ENCODE data around the gene ATXN10.
A peak's percentile ranks its signal among the peaks of the same experiment; 100 is the strongest.

ATXN10 gene

GRCh38 chr22:45670981-45671782, 452 bp upstream of the ATXN10 start:
- H3K27ac ChIP-seq (ENCODE audit: low read length) = peak overlapping the region; percentile 84
- peak; percentile 10 for DNase-seq

GRCh38 chr22:45672564-45673481, 1.2 kb downstream of the ATXN10 start:
- no peak for DNase-seq
- Histone ChIP-seq H3K9me3 (ENCODE audit: insufficient read depth, low read length, severe bottlenecking) (no peaks in the 10 kb centered on the region), H3K27me3 (ENCODE audit: insufficient read depth, low read length, poor library complexity) (no peaks in the 10 kb centered on the region), H3K27ac (ENCODE audit: low read length) (peak overlapping the region; percentile 84), H3K4me3 (ENCODE audit: low read depth in 1 of 2, low read length in 2 of 2) (peak overlapping the region; percentile 64 to 93; a peak in 3 of 4 replicates), H3K9ac (ENCODE audit: low read depth, low read length) (peak overlapping the region; percentile 87), H2AFZ (ENCODE audit: low read depth, low read length) (peak overlapping the region; percentile 87), H3K79me2 (ENCODE audit: insufficient read depth, low read length) (peaks cover 62% of the 10 kb centered on the region), H4K20me1 (ENCODE audit: insufficient read depth, low read length) (peaks cover 41% of the 10 kb centered on the region), H3K4me2 (ENCODE audit: insufficient read depth, low read length) (peak overlapping the region; percentile 84), H3K4me1 (ENCODE audit: insufficient read depth, low read length) (peaks cover 29% of the 10 kb centered on the region), H3K36me3 (ENCODE audit: insufficient read depth, low read length) (peaks cover 7% of the 10 kb centered on the region)
- no peak; the same call in 2 of the 3 replicates for ATAC-seq (ENCODE audit: insufficient read depth, low read depth)
- TF ChIP-seq CTCF (IDR thresholded peaks at IDR 0.05; ENCODE audit: borderline replicate concordance, extremely low read depth, low read length, poor library complexity, severe bottlenecking) (no peak), EZH2 (IDR thresholded peaks at IDR 0.05; ENCODE audit: borderline replicate concordance, low read depth, low read length, severe bottlenecking) (no peak)

More at GRCh38 chr22:45670981-45671782, 452 bp upstream of the ATXN10 start:
- H3K4me1 ChIP-seq (ENCODE audit: insufficient read depth, low read length) = peaks cover 29% of the 10 kb centered on the region
- no peaks in the 10 kb centered on the region for H3K9me3 ChIP-seq (ENCODE audit: insufficient read depth, low read length, severe bottlenecking)
- peaks cover 32% of the 10 kb centered on the region for H4K20me1 ChIP-seq (ENCODE audit: insufficient read depth, low read length)
- TF ChIP-seq CTCF (IDR thresholded peaks at IDR 0.05; ENCODE audit: borderline replicate concordance, extremely low read depth, low read length, poor library complexity, severe bottlenecking) (no peak), EZH2 (IDR thresholded peaks at IDR 0.05; ENCODE audit: borderline replicate concordance, low read depth, low read length, severe bottlenecking) (no peak)
- H3K79me2 ChIP-seq (ENCODE audit: insufficient read depth, low read length) = peaks cover 46% of the 10 kb centered on the region
- H3K9ac ChIP-seq (ENCODE audit: low read depth, low read length) = peak overlapping the region; percentile 87
- ATAC-seq (ENCODE audit: insufficient read depth, low read depth) = no peak
- peak overlapping the region; percentile 64 to 93; a peak in 3 of 4 replicates for H3K4me3 ChIP-seq (ENCODE audit: low read depth in 1 of 2, low read length in 2 of 2)
- peak overlapping the region; percentile 84 for H3K4me2 ChIP-seq (ENCODE audit: insufficient read depth, low read length)
- H2AFZ ChIP-seq (ENCODE audit: low read depth, low read length) = peak overlapping the region; percentile 87
- H3K36me3 ChIP-seq (ENCODE audit: insufficient read depth, low read length) = peaks cover 3% of the 10 kb centered on the region
- peaks cover 6% of the 10 kb centered on the region for H3K27me3 ChIP-seq (ENCODE audit: insufficient read depth, low read length, poor library complexity)

DNA sequence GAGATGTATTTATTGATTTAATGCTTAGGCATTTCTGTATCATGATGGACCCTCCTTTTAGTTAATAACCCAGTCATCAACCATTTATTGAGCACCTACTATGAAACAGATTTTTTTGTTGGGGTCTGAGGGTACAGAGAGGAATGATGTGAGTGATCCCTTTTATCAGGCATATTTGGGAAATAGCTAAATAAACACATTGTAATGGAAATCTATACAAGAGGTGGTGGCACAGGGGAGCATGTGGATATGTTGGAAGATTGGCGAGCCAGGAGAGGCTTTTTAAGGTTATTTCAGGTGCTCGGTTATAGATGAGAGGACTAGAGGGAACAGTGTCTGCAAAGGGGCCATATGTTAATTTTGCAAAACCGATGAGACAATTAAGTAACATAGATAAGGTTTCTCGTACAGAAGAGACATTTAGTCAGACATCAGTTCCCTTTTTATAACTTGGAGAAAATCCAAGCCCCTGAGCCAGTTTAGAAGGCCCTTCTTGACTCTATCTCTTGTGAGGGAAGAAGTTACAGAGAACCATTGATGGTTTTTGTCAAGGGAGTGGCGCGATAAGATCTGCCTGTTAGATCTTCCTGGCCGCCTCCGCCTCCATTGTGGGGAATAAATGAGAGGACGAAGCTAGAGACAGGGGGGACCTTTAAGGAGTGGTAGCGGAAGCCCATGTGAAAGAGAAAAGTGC, 2.0 kb downstream of the ATXN10 start:
- Histone ChIP-seq H3K4me3 (ENCODE audit: low read depth in 1 of 2, low read length in 2 of 2) (peak overlapping the region in 1 of 2 experiments; percentile 93; a peak in 3 of 4 replicates), H3K9ac (ENCODE audit: low read depth, low read length) (peak overlapping the region; percentile 87), H3K79me2 (ENCODE audit: insufficient read depth, low read length) (peaks cover 70% of the 10 kb centered on the region), H3K4me1 (ENCODE audit: insufficient read depth, low read length) (peaks cover 29% of the 10 kb centered on the region), H2AFZ (ENCODE audit: low read depth, low read length) (no peak overlapping the region), H3K36me3 (ENCODE audit: insufficient read depth, low read length) (peaks cover 7% of the 10 kb centered on the region), H3K27me3 (ENCODE audit: insufficient read depth, low read length, poor library complexity) (no peaks in the 10 kb centered on the region), H3K4me2 (ENCODE audit: insufficient read depth, low read length) (peak overlapping the region; percentile 84), H4K20me1 (ENCODE audit: insufficient read depth, low read length) (peaks cover 48% of the 10 kb centered on the region), H3K27ac (ENCODE audit: low read length) (no peak overlapping the region), H3K9me3 (ENCODE audit: insufficient read depth, low read length, severe bottlenecking) (no peaks in the 10 kb centered on the region)
- no peak for DNase-seq
- ATAC-seq (ENCODE audit: insufficient read depth, low read depth) = no peak
- TF ChIP-seq EZH2 (IDR thresholded peaks at IDR 0.05; ENCODE audit: borderline replicate concordance, low read depth, low read length, severe bottlenecking) = no peak
- no peak for TF ChIP-seq CTCF (IDR thresholded peaks at IDR 0.05; ENCODE audit: borderline replicate concordance, extremely low read depth, low read length, poor library complexity, severe bottlenecking)
